IMR-90 (cell line): ENCODE measurements around the gene STX4. TPM values are rescaled to one million over a fixed set of nuclear protein-coding genes. Genes with fewer than 3 reads are reported as not detected.

Experiments
- ATAC-seq: fragments of 200-7000 bp; cut with Tn5 transposase; 2 replicates; pipeline ENCODE4 v1.9.1; 2020; ENCODE audit warnings: low read depth, mild to moderate bottlenecking, moderate library complexity
- BruUV-seq: library from RNA; stranded (reverse); fragments of 400-500 nt; replicated peaks from 2 replicates; lab custom pipeline; 2021; lab: Mats Ljungman, UMichigan
- CTCF ChIA-PET: fragments of 300-600 bp; formaldehyde crosslinking; extraction: SDS; loops from one replicate; lab custom pipeline; 2021; ENCODE audit warnings: antibody characterized with exemption; lab: Yijun Ruan, JAX
- POLR2A ChIA-PET: fragments of 300-600 bp; sonication (Branson Sonifier 250); formaldehyde crosslinking; loops from one replicate; lab custom pipeline; 2022; ENCODE audit warnings: antibody characterized with exemption; ENCODE audit not compliant: unreplicated experiment; lab: Charles Lee
- DNase-seq: peaks from one replicate; pipeline ENCODE4 v3.0.0; 2013
- H2AFZ ChIP-seq: replicated peaks from 2 replicates; pipeline ENCODE3; 2013; ENCODE audit warnings: low read length, mild to moderate bottlenecking; ENCODE audit not compliant: poor library complexity
- H2AK5ac ChIP-seq: 2 replicates; pipeline ENCODE4 v1.6.1; 2013; ENCODE audit warnings: low read depth, low read length, inconsistent platforms
- H2AK9ac ChIP-seq: replicated peaks from 2 replicates; pipeline ENCODE3; 2013; ENCODE audit warnings: mild to moderate bottlenecking, low read depth, low read length, moderate library complexity; ENCODE audit not compliant: poor library complexity
- H2BK120ac ChIP-seq: 2 replicates; pipeline ENCODE4 v1.6.1; 2013; ENCODE audit warnings: low read depth, low read length, inconsistent platforms
- H2BK15ac ChIP-seq: 3 replicates; pipeline ENCODE4 v1.6.1; 2013; ENCODE audit warnings: low read depth, low read length, inconsistent platforms
- H2BK20ac ChIP-seq: 2 replicates; pipeline ENCODE4 v1.6.1; 2013; ENCODE audit warnings: low read depth, mild to moderate bottlenecking, inconsistent platforms, low read length, moderate library complexity
- H2BK5ac ChIP-seq: 2 replicates; pipeline ENCODE4 v1.6.1; 2013; ENCODE audit warnings: mild to moderate bottlenecking, low read depth, low read length, inconsistent platforms; ENCODE audit not compliant: poor library complexity, severe bottlenecking
- H3K14ac ChIP-seq: replicated peaks from 2 replicates; pipeline ENCODE4 v1.6.1; 2013; ENCODE audit warnings: low read depth, low read length, inconsistent platforms
- H3K18ac ChIP-seq: 2 replicates; pipeline ENCODE4 v1.6.1; 2013; ENCODE audit warnings: low read depth, low read length, control low read depth
- H3K23ac ChIP-seq: 2 replicates; pipeline ENCODE4 v1.6.1; 2013; ENCODE audit warnings: low read depth, low read length, inconsistent platforms
- H3K27ac ChIP-seq: 2 replicates; pipeline ENCODE4 v1.5.1; 2013; ENCODE audit warnings: mild to moderate bottlenecking, control low read depth, low read length; ENCODE audit not compliant: insufficient read depth
- H3K27me3 ChIP-seq: 2 replicates; pipeline ENCODE4 v1.6.1; 2013; ENCODE audit warnings: low read length; ENCODE audit not compliant: control insufficient read depth, insufficient read depth
- H3K36me3 ChIP-seq: 2 replicates; pipeline ENCODE4 v1.6.1; 2013; ENCODE audit warnings: low read length, mixed read lengths; ENCODE audit not compliant: control insufficient read depth, insufficient read depth
- H3K4ac ChIP-seq: 2 replicates; pipeline ENCODE4 v1.6.1; 2013; ENCODE audit warnings: low read depth, low read length, inconsistent platforms
- H3K4me1 ChIP-seq: 2 replicates; pipeline ENCODE4 v1.6.1; 2013; ENCODE audit warnings: low read length, mixed read lengths; ENCODE audit not compliant: control insufficient read depth, insufficient read depth
- H3K4me2 ChIP-seq: 2 replicates; pipeline ENCODE4 v1.6.1; 2013; ENCODE audit warnings: low read depth, mild to moderate bottlenecking, control low read depth, low read length, moderate library complexity
- H3K4me3 ChIP-seq: 2 replicates; pipeline ENCODE4 v1.5.1; 2013; ENCODE audit warnings: low read depth, mild to moderate bottlenecking, control low read depth, low read length, moderate library complexity; ENCODE audit not compliant: insufficient read depth
- H3K56ac ChIP-seq: 2 replicates; pipeline ENCODE4 v1.6.1; 2013; ENCODE audit warnings: low read length, inconsistent platforms; ENCODE audit not compliant: insufficient read depth; ENCODE audit errors: extremely low read depth
- H3K79me1 ChIP-seq, 2 experiments: 2 replicates each; pipeline ENCODE4 v1.6.1; 2013; ENCODE audit warnings: low read length in 2 of 2, inconsistent platforms in 1 of 2, low read depth in 1 of 2
- H3K9ac ChIP-seq: 2 replicates; pipeline ENCODE4 v1.6.1; 2013; ENCODE audit warnings: low read depth, low read length, control low read depth
- H3K9me1 ChIP-seq: 2 replicates; pipeline ENCODE4 v1.6.1; 2013; ENCODE audit warnings: low read length, inconsistent platforms; ENCODE audit not compliant: insufficient read depth
- H3K9me3 ChIP-seq: 2 replicates; pipeline ENCODE4 v1.6.1; 2013; ENCODE audit warnings: low read length; ENCODE audit not compliant: control insufficient read depth, insufficient read depth
- H4K20me1 ChIP-seq: 2 replicates; pipeline ENCODE4 v1.6.1; 2013; ENCODE audit warnings: low read length, inconsistent platforms; ENCODE audit not compliant: insufficient read depth
- H4K5ac ChIP-seq: 2 replicates; pipeline ENCODE4 v1.6.1; 2013; ENCODE audit warnings: mild to moderate bottlenecking, low read depth, low read length, control low read depth
- H4K8ac ChIP-seq, 2 experiments: 2 replicates each; pipeline ENCODE4 v1.6.1; 2013; ENCODE audit warnings: low read depth in 2 of 2, low read length in 2 of 2, control low read depth in 1 of 2, inconsistent platforms in 1 of 2
- H4K91ac ChIP-seq: 2 replicates; pipeline ENCODE4 v1.6.1; 2013; ENCODE audit warnings: low read depth, low read length, inconsistent platforms; ENCODE audit not compliant: insufficient read depth
- WGBS, 2 experiments: methylation state at CpG; one replicate each; pipeline versions ENCODE4 v1.1.5 to v1.1.7; 2013; ENCODE audit warnings: missing lambda C conversion rate in 2 of 2; ENCODE audit not compliant: insufficient read length in 1 of 2; ENCODE audit errors: extremely low coverage in 2 of 2; 5-methylcytosine and 5-hydroxymethylcytosine counted together
- dilution Hi-C: fragments of 300-500 bp; cut with HindIII; formaldehyde crosslinking; loops from one replicate; pipeline ENCODE4 v1.14.3; 2018; ENCODE audit warnings: low sequenced_read_pairs; ENCODE audit not compliant: unreplicated experiment
- in situ Hi-C: fragments of 300-500 bp; cut with MboI; formaldehyde crosslinking; loops from 3 replicates; pipeline ENCODE4 v1.14.3; 2019; ENCODE audit warnings: low sequenced_read_pairs, inconsistent platforms, mixed read lengths
- intact Hi-C: fragments of 100-400 bp; cut with micrococcal nuclease; formaldehyde crosslinking; loops from 2 replicates; pipeline ENCODE4 v1.10.0; 2022
- polyA plus RNA-seq, 3 experiments: library from polyadenylated mRNA; depleted of rRNA; stranded (reverse); fragments of >200 nt; gene quantifications; 2 replicates each; pipeline ENCODE4 v1.2.3, GENCODE V29; 2012; ENCODE audit warnings: low replicate concordance in 1 of 3
- total RNA-seq: library from RNA; depleted of rRNA; stranded (reverse); fragments of >200 nt; gene quantifications from 2 replicates; pipeline ENCODE4 v1.2.3, GENCODE V29; 2012
- TF ChIP-seq, protein P1 (sequence below): fragments of 150-350 bp; IDR thresholded peaks from 2 replicates; pipeline ENCODE4 v1.6.1; 2017; ENCODE audit warnings: mild to moderate bottlenecking, antibody characterized with exemption, low read length, low read depth

The STX4 gene
- total and polyA plus RNA-seq, 2 of the 4 experiments (the other 2 are of a cell fraction): 23.5 to 67.9 TPM

DNA sequence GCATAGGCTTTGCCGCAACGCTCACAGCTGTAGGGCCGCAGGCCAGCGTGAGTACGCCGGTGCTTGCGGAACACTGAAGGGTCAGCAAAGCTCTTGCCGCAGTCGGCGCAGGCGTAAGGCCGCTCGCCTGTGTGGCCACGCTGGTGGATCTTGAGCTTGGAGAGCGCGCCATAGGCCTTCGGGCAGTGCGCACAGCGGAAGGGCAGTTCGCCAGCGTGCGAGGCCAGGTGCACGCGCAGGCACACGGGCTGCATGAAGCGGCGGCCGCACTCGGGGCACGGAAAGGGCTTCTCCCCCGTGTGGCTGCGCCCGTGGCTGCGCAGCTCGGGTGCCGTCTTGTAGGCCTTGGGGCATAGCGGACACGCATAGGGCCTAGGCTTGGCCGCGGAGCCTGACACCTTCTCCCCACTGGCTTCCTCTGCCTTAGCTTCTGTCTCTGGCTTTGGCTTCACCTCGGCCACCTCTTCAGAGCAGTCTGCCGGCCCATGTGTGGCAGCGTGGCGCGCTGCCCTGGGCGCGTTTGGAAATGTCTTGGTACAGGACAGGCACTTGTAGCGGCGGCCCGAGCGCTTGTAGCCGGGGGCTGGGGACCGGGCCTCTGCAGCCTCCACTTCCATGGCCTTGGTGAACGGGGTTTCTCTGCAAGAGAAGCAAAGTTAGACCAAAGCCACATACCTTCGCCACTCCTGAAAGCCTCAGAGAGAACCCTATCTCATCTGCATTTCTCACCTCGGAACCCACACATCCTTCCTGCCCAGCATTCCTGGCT, 30.7 kb downstream of the STX4 start:
- in situ Hi-C loops (no loop called here), dilution Hi-C loops (no loop called here), intact Hi-C loops (no loop called here)
- Histone ChIP-seq H4K91ac (peak overlapping the region; percentile 94), H3K9ac (peak overlapping the region; percentile 55), H2BK15ac (peak overlapping the region; percentile 96; the same call in 1 of the 3 replicates), H3K4me1 (peaks cover 12% of the 10 kb centered on the region), H2AK5ac (peak overlapping the region; percentile 99), H2BK120ac (peak overlapping the region; percentile 96), H3K27ac (peak overlapping the region; percentile 77), H3K4me2 (no peak overlapping the region), H2AK9ac (peak overlapping the region; percentile 100), H3K27me3 (no peaks in the 10 kb centered on the region), H3K9me1 (peaks cover 24% of the 10 kb centered on the region), H3K14ac (peak overlapping the region; percentile 98), H3K23ac (peak overlapping the region; percentile 97), H4K8ac (peak overlapping the region; percentile 68 to 100), H3K79me1 (peaks cover 32 to 65% of the 10 kb centered on the region in 2 experiments; a peak in 3 of 4 replicates), H2BK5ac (peak overlapping the region; percentile 77), H3K18ac (peak overlapping the region; percentile 31), H4K5ac (peak overlapping the region; percentile 46), H2AFZ (peak overlapping the region; percentile 90), H2BK20ac (peak overlapping the region; percentile 92), H3K9me3 (no peaks in the 10 kb centered on the region), H3K4ac (peak overlapping the region; percentile 100), H3K56ac (peak overlapping the region; percentile 82; the same call in 1 of the 2 replicates), H3K4me3 (no peak overlapping the region), H4K20me1 (no peaks in the 10 kb centered on the region; the same call in 1 of the 2 replicates), H3K36me3 (peaks cover 22% of the 10 kb centered on the region)
- WGBS, 2 experiments: 96% methylated on average over 36 of the region's 56 CpGs; no CpG with 5 or more reads in 1 of the 2 experiments
- no TSS peak for BruUV-seq
- DNase-seq: no peak
- ChIA-PET POLR2A (no interaction called here), CTCF (interaction anchor here (0.6 kb wide), 1 partner anchor 132 kb away, joined by 5 read pairs; no protein-coding TSS in a partner anchor)
- TF ChIP-seq, protein P1, sequence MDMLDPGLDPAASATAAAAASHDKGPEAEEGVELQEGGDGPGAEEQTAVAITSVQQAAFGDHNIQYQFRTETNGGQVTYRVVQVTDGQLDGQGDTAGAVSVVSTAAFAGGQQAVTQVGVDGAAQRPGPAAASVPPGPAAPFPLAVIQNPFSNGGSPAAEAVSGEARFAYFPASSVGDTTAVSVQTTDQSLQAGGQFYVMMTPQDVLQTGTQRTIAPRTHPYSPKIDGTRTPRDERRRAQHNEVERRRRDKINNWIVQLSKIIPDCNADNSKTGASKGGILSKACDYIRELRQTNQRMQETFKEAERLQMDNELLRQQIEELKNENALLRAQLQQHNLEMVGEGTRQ: no peak
- no peak for ATAC-seq
